SH-SY5Y (cell line): ENCODE data around the gene ADGRA1.

Experiments used
- GATA2 ChIP-seq: IDR thresholded peaks from 2 replicates; pipeline ENCODE4 v1.6.1; 2011; ENCODE audit warnings: mild to moderate bottlenecking, low read depth, low read length
- GATA3 ChIP-seq: IDR thresholded peaks from 2 replicates; pipeline ENCODE4 v1.6.1; 2011; ENCODE audit warnings: low read depth, mild to moderate bottlenecking, low read length, moderate library complexity

- TF ChIP-seq GATA2 (no peak), GATA3 (no peak)
These were observed 10.2 kb downstream of the ADGRA1 start for GRCh38 chr10:133097961-133098360.
